ES-I3 (cell line): ENCODE results near the gene CAMK1D.
"Not testable (repeated sequence)": the region's sequence is repeated elsewhere in the genome, so short reads cannot be mapped to it uniquely, and the experiment has no call there.

ENCODE experiments used
- H3K36me3 ChIP-seq: 2 replicates; pipeline ENCODE4 v1.6.1; 2013; ENCODE audit warnings: mild to moderate bottlenecking, low read length, control low read depth, moderate library complexity; ENCODE audit not compliant: insufficient read depth
- H3K4me1 ChIP-seq: 2 replicates; pipeline ENCODE4 v1.6.1; 2013; ENCODE audit warnings: mild to moderate bottlenecking, control low read depth, low read length; ENCODE audit not compliant: insufficient read depth
- H3K9ac ChIP-seq: 2 replicates; pipeline ENCODE4 v1.6.1; 2013; ENCODE audit warnings: low read depth, mild to moderate bottlenecking, low read length, moderate library complexity
- H3K9me3 ChIP-seq: 2 replicates; pipeline ENCODE4 v1.6.1; 2013; ENCODE audit warnings: mild to moderate bottlenecking, low read length, moderate library complexity; ENCODE audit not compliant: control insufficient read depth, insufficient read depth

The CAMK1D gene

DNA sequence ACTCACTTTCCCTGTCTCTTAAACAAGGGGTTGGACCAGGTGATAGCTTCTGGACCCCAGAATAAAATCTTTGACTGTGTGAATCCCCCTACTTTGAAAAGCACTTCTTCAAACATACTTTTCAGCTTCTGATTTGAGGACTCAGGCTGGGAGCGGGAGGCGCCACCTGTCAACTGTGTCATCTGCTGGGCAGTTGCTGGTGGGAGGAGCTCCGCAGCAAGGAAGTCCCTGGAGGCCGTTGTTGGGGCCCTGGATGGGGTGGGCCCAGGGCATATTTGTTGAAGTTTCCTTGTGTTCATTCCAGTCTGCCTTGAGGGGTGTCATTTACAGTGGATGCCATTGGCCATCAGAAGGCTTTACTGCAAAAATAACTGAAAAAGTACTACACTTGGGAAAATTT is 454.4 kb downstream of the CAMK1D start:
- Histone ChIP-seq H3K9me3 (no peaks in the 10 kb centered on the region), H3K9ac (no peak overlapping the region), H3K4me1 (peaks cover 13% of the 10 kb centered on the region; the same call in 1 of the 2 replicates), H3K36me3 (no peaks in the 10 kb centered on the region)

DNA sequence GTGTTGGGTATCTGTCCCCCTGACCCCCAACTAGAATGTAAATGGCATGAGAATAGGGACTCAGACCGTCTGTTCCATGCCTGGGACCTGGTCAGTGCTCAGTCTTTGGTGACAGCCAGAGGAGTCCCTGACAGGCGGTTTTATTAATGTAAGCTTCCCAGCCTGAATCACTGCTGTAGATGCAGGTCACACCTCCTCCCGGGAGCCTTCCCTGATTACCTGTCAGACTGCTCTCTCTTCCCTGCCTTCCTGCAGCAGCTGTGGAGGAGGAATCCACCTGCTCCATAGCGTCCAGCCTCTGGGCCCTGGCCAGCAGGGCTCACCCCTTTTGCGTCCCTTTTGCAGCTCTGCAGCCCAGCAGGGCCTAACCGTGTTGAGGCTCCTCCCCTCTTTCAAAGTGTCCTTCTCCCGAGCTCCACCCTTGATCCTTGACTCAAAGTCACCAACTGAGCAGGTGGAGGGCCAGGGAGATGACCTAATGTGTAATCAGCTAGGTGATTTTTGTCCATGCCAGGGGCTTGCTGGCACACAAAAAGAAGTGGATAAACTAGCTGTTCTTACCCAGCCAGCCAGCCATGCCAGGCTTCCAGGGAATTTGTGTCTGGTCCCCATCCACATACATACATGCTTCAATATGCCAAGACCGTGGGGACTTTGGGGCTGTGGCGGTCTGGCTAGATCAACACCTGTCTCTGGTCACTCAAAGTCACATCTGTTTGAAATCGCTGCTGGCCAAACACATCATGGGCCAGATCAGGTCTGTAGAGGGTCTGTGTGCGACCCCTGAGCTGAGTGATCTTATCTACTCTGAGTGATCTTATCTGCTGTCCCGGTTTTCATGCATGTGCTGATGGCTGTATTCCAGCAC is 457.1 kb downstream of the CAMK1D start:
- Histone ChIP-seq H3K4me1 (no peaks in the 10 kb centered on the region), H3K9ac (no peak overlapping the region), H3K9me3 (no peaks in the 10 kb centered on the region), H3K36me3 (no peaks in the 10 kb centered on the region)

DNA sequence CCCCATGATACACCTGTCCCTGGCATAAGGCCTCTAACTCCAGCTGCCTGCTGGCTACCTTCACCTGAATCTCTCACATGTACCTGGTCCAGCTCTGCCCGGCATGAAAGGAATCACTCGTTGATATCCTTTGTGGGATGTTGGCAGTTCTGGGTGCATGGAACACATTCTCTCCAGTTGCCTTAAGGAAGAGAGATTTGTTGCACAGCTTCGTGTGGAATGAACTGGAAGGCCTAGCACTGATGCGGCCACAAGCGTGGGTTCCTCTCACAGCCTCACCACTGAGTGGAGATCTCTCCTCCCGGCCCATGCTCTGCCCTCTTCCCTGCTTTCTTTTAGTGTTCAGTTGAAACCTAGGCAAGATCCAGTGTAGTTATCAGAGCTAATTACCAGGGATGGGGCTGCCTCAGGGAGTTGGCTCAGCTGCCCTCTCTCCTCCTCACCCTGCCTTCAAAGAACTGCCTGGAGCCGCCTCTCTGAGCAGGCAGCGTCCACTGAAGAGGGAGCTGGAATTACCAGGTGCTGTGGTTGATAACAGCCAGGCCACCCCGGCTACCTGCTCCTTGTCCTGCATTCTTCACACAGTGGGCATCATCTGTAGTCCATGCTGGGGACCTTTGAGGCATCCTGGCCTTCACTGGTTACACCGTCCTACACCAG is 457.9 kb downstream of the CAMK1D start:
- no peaks in the 10 kb centered on the region for H3K9me3 ChIP-seq
- H3K36me3 ChIP-seq, result no peaks in the 10 kb centered on the region
- no peak overlapping the region for H3K9ac ChIP-seq

DNA sequence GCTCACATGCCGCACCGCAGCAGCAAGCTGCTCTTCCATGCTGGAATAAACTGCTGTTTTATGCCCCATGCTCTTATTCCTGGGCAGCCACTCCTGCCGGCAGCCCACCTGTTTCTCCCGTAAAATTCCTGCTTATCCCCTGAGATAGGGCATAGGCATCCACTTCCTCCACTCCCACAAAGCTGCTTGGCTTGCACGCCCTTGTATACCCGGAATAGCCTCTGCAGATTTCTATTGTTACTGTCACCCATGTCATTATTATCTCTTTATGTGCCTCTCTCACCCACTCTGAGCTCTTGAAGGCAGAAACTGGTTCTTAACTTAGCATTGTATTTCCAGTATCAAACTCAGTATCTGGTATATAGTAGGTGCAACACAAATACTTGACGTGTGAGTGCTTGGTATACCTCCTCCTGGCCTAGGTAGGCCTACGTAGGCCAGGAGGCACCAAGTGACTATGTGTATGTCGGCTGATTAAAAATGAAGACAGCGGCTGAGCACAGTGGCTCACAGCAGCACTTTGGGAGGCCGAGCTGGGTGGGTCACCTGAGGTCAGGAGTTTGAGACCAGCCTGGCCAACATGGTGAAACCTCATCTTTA is 458.8 kb downstream of the CAMK1D start:
- Histone ChIP-seq H3K9me3 (no peaks in the 10 kb centered on the region), H3K36me3 (no peaks in the 10 kb centered on the region), H3K9ac (no peak overlapping the region), H3K4me1 (no peaks in the 10 kb centered on the region)

More for the DNA sequence above, 457.9 kb downstream of the CAMK1D start:
- H3K4me1 ChIP-seq, result no peaks in the 10 kb centered on the region

DNA sequence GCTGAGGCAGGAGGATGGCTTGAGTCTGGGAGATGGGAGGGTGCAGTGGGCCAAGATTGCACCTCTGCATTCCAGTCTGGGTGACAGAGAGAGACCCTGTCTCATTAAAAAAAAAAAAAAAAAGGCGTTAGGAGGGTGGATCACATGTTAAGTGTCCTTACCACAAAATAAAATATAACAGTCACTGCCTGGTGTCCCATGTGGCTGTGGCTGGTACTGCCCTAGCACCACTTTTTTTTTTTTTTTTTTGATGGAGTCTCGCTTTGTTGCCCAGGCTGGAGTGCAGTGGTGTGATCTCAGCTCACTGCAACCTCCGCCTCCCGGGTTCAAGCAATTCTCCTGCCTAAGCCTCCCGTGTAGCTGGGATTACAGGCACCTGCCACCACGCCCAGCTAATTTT is 460.7 kb downstream of the CAMK1D start:
- not testable (repeated sequence) for H3K4me1 ChIP-seq, H3K36me3 ChIP-seq, H3K9me3 ChIP-seq, H3K9ac ChIP-seq

DNA sequence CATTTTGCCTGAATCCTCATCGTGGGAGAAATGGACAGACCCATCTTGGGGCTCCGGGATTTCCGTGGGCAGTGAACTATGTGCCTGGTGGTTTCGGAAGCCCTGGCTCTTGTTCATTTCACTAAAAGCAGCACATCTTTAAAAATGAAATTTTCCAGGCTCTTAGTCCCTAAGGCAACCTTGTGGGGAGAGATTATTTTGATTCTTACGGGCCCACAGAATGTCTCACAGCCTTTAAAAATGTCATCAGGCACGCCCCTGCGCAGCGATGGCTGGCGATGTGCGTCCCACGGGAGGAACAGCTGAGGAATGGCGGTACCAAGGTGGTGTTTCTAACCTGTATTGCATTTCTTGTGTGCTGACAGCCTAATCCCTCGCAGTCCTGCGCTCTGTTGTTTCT is 462.5 kb downstream of the CAMK1D start:
- H3K36me3 ChIP-seq, result no peaks in the 10 kb centered on the region
- H3K9ac ChIP-seq, result no peak overlapping the region
- H3K9me3 ChIP-seq, result no peaks in the 10 kb centered on the region
- H3K4me1 ChIP-seq, result no peaks in the 10 kb centered on the region

DNA sequence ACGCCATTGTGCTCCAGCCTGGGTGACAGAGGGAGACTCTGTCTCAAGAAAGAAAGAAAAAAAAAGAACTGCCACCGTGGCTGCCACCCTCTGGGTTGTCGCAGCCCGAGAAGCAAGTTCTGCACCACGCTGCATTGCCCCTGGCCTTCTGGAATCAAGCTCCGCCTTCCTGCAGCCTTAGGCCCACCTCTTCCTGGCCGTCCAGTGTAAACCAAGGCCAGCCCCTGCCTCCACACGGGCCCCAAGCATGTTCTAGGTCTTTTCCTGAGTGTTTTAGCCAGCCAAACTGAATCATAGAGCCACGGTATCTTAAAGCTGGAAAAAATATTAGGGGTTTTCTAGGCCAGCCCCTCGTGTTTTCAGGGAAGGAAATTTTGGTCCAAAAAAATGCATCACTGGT is 463.2 kb downstream of the CAMK1D start:
- no peaks in the 10 kb centered on the region for H3K36me3 ChIP-seq
- H3K9ac ChIP-seq, result no peak overlapping the region
- H3K4me1 ChIP-seq, result no peaks in the 10 kb centered on the region
- no peaks in the 10 kb centered on the region for H3K9me3 ChIP-seq

DNA sequence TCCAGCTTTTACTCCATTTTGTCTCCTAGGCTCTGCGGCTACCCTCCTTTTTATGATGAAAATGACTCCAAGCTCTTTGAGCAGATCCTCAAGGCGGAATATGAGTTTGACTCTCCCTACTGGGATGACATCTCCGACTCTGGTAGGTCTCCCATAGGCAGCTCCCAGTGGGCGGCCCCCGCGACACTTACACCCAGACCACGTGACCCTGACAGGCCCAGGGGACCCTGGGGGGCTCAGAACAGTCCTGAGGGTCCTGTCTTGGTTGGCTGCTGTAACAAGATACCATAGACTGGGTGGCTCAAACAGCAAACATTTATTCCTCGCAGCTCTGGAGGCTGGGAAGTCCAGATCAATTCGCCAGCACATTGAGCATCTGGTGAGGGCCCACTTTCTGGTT is 464.8 kb downstream of the CAMK1D start:
- Histone ChIP-seq H3K4me1 (no peaks in the 10 kb centered on the region; the same call in 1 of the 2 replicates), H3K36me3 (no peaks in the 10 kb centered on the region), H3K9ac (no peak overlapping the region), H3K9me3 (no peaks in the 10 kb centered on the region)

DNA sequence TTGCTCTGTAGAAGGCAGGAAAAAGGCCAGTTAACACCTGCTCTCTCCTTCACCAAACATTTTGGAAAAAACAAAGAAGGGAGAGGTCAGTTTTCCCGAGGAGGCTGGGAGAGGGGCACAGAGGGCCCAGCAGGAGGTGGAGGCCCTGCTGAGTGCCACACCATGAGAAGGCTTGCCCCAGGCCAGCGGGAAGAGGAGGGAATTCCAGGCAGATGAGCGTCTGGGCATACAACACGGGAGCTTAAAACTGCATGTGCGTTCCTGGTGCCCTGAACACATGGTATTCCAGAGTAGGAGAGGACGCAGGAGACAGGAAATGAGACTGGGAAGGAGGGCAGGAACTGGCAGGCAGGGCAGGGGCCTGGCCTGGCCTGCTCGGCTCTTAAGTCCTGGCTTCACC is 469.7 kb downstream of the CAMK1D start:
- no peaks in the 10 kb centered on the region for H3K9me3 ChIP-seq
- no peaks in the 10 kb centered on the region; the same call in 1 of the 2 replicates for H3K4me1 ChIP-seq
- no peak overlapping the region for H3K9ac ChIP-seq
- H3K36me3 ChIP-seq, result no peaks in the 10 kb centered on the region

DNA sequence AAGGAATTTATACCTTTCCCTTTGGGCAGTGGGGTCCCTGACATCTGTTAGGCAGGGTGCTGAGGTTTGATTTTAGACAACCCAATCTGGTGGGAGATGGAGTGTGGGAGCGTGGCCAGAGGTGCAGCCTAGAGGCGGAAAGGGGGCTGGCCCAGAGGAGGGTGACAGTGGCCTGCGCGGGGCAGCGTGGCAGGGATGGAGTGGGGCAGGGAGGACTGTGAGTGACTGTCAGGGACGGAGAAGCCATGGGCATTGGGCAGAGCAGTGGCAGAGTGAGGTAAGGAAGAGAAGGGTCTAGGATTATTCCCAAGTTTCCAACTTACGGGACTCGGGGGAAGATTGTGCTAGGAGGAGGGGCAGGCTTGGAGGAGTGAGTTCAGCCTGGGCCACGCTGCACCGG is 470.3 kb downstream of the CAMK1D start:
- Histone ChIP-seq H3K4me1 (no peaks in the 10 kb centered on the region; the same call in 1 of the 2 replicates), H3K9me3 (no peaks in the 10 kb centered on the region), H3K36me3 (no peaks in the 10 kb centered on the region), H3K9ac (no peak overlapping the region)

DNA sequence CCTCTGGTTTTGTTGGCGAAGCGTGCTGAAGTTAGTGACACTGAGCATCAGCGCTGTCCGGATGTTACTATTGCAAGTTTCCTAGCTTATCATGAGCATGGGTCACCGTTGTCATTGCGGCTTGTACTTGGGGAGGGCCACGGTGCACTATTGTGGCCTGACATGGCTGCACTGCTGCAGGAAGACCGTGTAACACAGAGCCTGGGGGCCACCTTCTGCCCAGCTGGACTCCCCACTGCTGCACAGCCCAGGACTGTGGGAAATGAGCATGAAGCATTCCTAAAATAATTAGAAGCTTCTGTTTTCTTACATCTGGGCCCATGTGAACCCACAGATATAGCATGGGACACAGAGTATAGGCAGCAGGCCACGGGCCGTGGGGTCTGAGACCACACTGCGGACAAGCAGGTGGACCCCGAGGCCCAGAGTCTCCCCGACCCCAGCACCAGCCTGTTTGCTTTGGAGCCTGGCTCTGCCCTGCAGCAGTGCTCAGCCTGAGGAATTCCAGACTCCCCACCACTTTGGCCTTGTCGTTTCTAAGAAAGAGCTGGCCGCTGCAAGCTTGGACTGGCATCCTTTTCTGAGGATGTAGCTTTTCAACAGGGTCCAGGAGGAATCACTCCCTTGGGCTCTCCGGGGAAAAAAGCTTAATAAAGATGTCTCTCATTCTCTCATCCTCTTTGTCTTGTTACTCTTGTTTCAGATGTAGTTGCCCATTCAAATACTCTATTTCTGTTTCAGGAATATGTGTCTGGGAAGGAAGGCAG is 473.0 kb downstream of the CAMK1D start:
- no peak overlapping the region for H3K9ac ChIP-seq
- H3K36me3 ChIP-seq, result no peaks in the 10 kb centered on the region
- H3K9me3 ChIP-seq, result no peaks in the 10 kb centered on the region
- no peaks in the 10 kb centered on the region; the same call in 1 of the 2 replicates for H3K4me1 ChIP-seq

DNA sequence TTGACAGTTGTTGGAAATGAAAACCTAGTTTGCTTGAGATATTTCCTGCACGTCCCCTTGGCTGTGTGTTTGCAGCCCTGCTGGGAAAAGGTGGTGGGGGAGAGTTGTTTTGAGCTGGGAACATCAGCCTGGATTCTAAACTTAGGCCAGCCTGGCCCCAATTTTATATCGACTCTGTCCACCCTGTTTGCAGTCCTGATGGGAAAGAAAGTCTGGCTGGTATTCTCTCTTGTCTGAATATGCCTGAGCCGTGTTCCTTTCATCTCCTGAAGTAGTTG is 473.5 kb downstream of the CAMK1D start:
- Histone ChIP-seq H3K4me1 (no peaks in the 10 kb centered on the region; the same call in 1 of the 2 replicates), H3K9ac (no peak overlapping the region), H3K9me3 (no peaks in the 10 kb centered on the region), H3K36me3 (no peaks in the 10 kb centered on the region)

DNA sequence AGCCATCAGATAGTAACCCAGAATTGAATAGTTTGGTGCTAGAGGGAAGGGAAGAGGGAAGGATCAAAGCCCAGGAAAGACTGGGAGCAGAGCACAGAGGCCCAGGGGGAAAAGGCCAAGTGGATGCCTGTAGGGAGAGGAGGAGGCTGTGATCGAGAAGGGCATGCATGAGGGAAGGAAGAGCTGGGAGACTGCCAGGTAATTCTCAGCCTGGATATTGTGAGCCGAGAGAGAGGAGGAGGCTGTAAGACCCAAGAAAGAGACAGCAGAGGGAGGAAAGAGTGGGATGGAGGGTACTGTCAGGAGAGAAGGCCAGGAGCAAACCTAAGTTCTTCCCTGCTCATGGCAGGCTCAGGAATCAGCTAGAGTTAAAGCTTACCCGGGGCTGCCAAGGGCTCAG is 474.0 kb downstream of the CAMK1D start:
- Histone ChIP-seq H3K9ac (no peak overlapping the region), H3K4me1 (no peaks in the 10 kb centered on the region; the same call in 1 of the 2 replicates), H3K9me3 (no peaks in the 10 kb centered on the region), H3K36me3 (no peaks in the 10 kb centered on the region)

DNA sequence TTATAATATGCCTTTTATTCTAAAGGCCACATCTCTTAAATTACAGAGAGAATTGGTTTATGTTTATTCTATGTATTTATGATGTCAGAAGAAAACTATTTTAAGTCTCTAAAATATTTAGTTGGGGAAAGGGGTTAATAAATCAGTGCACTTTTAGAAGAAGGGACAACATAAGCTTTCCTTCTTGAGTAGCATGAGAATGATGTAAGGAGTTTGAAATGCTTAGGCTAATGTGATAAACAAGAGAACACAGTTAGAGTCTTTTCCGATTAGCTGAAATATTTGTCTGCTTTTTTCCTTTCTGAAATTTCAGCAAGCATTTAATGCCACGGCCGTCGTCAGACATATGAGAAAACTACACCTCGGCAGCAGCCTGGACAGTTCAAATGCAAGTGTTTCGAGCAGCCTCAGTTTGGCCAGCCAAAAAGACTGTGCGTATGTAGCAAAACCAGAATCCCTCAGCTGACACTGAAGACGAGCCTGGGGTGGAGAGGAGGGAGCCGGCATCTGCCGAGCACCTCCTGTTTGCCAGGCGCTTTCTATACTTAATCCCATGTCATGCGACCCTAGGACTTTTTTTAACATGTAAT is 476.0 kb downstream of the CAMK1D start:
- Histone ChIP-seq H3K9ac (no peak overlapping the region), H3K9me3 (no peaks in the 10 kb centered on the region), H3K4me1 (no peaks in the 10 kb centered on the region), H3K36me3 (no peaks in the 10 kb centered on the region)
